Bronchial epithelial cell (primary cell): ENCODE measurements around the gene ALPK3. TPM values are rescaled to one million over a fixed set of nuclear protein-coding genes. Genes with fewer than 3 reads are reported as not detected.

Experiments used
- DNase-seq: peaks from one replicate; pipeline ENCODE4 v3.0.0-alpha.2; 2010; ENCODE audit warnings: low read depth
- FAIRE-seq: peaks from 2 replicates; lab custom pipeline; 2011; peaks lifted over from hg19 to GRCh38; lab: Jason Lieb, UNC
- H3K27me3 ChIP-seq: 2 replicates; pipeline ENCODE4 v1.5.1; 2011; ENCODE audit warnings: low read length; ENCODE audit not compliant: control insufficient read depth, insufficient read depth
- H3K36me3 ChIP-seq: 2 replicates; pipeline ENCODE4 v1.5.1; 2011; ENCODE audit warnings: low read length; ENCODE audit not compliant: control insufficient read depth, insufficient read depth
- H3K4me3 ChIP-seq: 2 replicates; pipeline ENCODE4 v1.5.1; 2011; ENCODE audit warnings: mild to moderate bottlenecking, low read depth, low read length, control low read depth
- total RNA-seq: library from RNA; depleted of rRNA; stranded (reverse); fragments of >200 nt; gene quantifications from 2 replicates; pipeline ENCODE4 v1.2.1, GENCODE V29; 2014
- TF ChIP-seq, protein P1 (sequence below): IDR thresholded peaks from 2 replicates; pipeline ENCODE4 v1.5.1; 2011; ENCODE audit warnings: mild to moderate bottlenecking, moderate library complexity, low read length, control low read depth, inconsistent platforms; ENCODE audit not compliant: insufficient read depth, severe bottlenecking

ALPK3 gene
- total RNA-seq, 1 donor from 2014 or later: 0.26 TPM

DNA sequence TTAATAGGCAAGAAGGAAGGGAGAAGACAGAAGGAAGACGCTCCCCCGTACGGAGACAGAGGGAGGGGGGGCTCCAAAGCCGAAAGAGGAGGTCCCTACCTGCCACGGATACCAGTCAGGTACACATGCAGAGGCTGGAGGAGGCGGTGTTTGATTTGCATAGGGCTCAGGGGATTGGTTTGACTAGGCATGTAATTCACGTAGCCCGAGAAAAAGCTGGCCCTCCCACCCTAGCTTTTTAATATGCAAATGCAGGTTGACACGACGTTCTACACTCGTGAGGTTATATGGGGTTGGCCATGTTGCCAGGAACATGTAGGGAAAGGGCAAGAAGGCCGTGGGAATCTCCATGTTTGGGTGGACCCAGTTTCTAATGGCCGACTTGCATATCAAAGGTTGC lies 39.0 kb upstream of the ALPK3 start:
- FAIRE-seq (no peak), DNase-seq (no peak)
- Histone ChIP-seq H3K4me3 (no peak overlapping the region), H3K36me3 (peaks cover 14% of the 10 kb centered on the region), H3K27me3 (no peaks in the 10 kb centered on the region)
- TF ChIP-seq, protein P1, sequence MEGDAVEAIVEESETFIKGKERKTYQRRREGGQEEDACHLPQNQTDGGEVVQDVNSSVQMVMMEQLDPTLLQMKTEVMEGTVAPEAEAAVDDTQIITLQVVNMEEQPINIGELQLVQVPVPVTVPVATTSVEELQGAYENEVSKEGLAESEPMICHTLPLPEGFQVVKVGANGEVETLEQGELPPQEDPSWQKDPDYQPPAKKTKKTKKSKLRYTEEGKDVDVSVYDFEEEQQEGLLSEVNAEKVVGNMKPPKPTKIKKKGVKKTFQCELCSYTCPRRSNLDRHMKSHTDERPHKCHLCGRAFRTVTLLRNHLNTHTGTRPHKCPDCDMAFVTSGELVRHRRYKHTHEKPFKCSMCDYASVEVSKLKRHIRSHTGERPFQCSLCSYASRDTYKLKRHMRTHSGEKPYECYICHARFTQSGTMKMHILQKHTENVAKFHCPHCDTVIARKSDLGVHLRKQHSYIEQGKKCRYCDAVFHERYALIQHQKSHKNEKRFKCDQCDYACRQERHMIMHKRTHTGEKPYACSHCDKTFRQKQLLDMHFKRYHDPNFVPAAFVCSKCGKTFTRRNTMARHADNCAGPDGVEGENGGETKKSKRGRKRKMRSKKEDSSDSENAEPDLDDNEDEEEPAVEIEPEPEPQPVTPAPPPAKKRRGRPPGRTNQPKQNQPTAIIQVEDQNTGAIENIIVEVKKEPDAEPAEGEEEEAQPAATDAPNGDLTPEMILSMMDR: no peak

DNA sequence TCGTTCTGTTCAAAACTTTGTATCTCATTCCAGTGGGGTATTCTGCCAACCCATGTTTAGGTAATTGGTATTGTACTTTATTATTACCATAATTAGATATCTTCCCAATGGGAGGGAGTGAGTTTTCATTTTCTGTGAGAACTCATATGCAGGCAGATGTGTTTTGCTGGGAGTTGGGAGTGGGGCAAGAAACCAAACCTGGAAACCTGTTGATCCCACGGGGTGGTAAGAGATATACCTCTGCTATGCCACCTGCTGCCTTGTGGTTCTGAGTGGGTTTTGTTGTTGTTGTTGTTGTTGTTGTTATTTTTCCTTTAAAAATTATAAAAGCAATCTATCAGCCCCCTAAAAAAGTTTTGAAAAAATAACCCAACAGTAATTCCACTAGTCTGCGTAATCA lies 36.7 kb upstream of the ALPK3 start:
- no peaks in the 10 kb centered on the region for H3K27me3 ChIP-seq
- FAIRE-seq (no peak), DNase-seq (no peak)
- peaks cover 28% of the 10 kb centered on the region for H3K36me3 ChIP-seq
- TF ChIP-seq, protein P1: no peak
- H3K4me3 ChIP-seq: no peak overlapping the region

DNA sequence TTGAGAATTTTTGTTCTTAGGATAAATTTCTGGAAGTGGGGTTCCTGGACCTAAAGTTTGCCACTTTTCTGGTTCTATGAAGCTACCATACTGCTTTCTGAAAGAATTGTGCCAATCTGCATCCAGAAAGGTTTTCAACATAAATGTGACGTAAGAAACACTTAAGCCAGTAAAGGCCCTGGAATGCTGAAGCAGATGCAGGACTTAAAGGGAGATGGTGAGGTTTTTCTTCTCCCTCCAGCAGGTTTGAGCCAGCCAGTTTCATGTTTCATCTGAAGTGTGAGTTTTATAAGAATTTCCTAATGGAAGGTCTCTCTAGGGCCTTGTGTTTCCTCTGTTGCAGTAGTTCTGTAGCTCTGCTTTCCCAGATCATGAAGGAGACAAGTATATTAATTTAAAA lies 35.7 kb upstream of the ALPK3 start:
- Histone ChIP-seq H3K27me3 (no peaks in the 10 kb centered on the region), H3K4me3 (no peak overlapping the region), H3K36me3 (peaks cover 28% of the 10 kb centered on the region)
- DNase-seq (no peak), FAIRE-seq (no peak)
- TF ChIP-seq, protein P1: no peak

- Histone ChIP-seq H3K4me3 (no peak overlapping the region), H3K27me3 (no peaks in the 10 kb centered on the region), H3K36me3 (peaks cover 32% of the 10 kb centered on the region)
- TF ChIP-seq, protein P1: no peak
- DNase-seq (no peak), FAIRE-seq (no peak)
Measured at GRCh38 chr15:84782346-84782745, 34.8 kb upstream of the ALPK3 start.

- no peak overlapping the region for H3K4me3 ChIP-seq
- H3K27me3 ChIP-seq: no peaks in the 10 kb centered on the region
- H3K36me3 ChIP-seq: peaks cover 30% of the 10 kb centered on the region
- no peak for FAIRE-seq
- TF ChIP-seq, protein P1: no peak
- no peak for DNase-seq
Measured at GRCh38 chr15:84783493-84784251, 33.5 kb upstream of the ALPK3 start.

DNA sequence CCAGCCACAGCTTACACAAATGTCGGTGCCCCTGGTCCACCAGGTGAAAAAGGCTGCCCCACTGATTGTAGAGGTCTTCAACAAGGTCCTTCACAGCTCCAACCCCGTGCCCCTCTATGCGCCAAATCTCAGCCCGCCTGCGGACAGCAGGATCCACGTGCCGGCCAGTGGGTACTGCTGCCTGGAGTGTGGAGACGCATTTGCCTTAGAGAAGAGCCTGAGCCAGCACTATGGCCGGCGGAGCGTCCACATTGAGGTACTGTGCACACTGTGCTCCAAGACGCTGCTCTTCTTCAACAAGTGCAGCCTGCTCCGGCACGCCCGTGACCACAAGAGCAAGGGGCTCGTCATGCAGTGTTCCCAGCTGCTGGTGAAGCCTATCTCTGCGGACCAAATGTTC lies 32.9 kb upstream of the ALPK3 start:
- TF ChIP-seq, protein P1: no peak

More for the DNA sequence above, 32.9 kb upstream of the ALPK3 start:
- H3K4me3 ChIP-seq: no peak overlapping the region
- FAIRE-seq: no peak
- peaks cover 30% of the 10 kb centered on the region for H3K36me3 ChIP-seq
- no peaks in the 10 kb centered on the region for H3K27me3 ChIP-seq
- DNase-seq: no peak
